Esophagus (tissue), 2 donors: ENCODE results near the gene FBXL19. TPM values are rescaled to one million over a fixed set of nuclear protein-coding genes. Genes with fewer than 3 reads are reported as not detected.

Experiments used
- H3K27ac ChIP-seq, 2 donors: one replicate each; pipeline ENCODE4 v1.5.1; 2013; ENCODE audit warnings: low read depth in 2 of 2, mild to moderate bottlenecking in 2 of 2, inconsistent platforms in 1 of 2, low read length in 1 of 2, moderate library complexity in 1 of 2
- H3K27me3 ChIP-seq, 2 donors: one replicate each; pipeline ENCODE4 v1.6.1; 2013; ENCODE audit warnings: low read length in 2 of 2, control low read depth in 1 of 2, mild to moderate bottlenecking in 1 of 2; ENCODE audit not compliant: insufficient read depth in 2 of 2, control insufficient read depth in 1 of 2
- H3K36me3 ChIP-seq, 2 donors: one replicate each; pipeline ENCODE4 v1.6.1; 2013; ENCODE audit warnings: low read length in 1 of 2; ENCODE audit not compliant: control insufficient read depth in 2 of 2, insufficient read depth in 2 of 2
- H3K4me1 ChIP-seq, 2 donors: one replicate each; pipeline ENCODE4 v1.6.1; 2013; ENCODE audit warnings: low read length in 1 of 2; ENCODE audit not compliant: control insufficient read depth in 2 of 2, insufficient read depth in 2 of 2
- H3K4me3 ChIP-seq, 2 donors: one replicate each; pipeline ENCODE4 v1.5.1; 2013; ENCODE audit warnings: low read length in 2 of 2, mild to moderate bottlenecking in 2 of 2, low read depth in 1 of 2, moderate library complexity in 1 of 2
- H3K9me3 ChIP-seq, 2 donors: one replicate each; pipeline ENCODE4 v1.6.1; 2013; ENCODE audit warnings: mild to moderate bottlenecking in 2 of 2, low read depth in 1 of 2, low read length in 1 of 2, moderate library complexity in 1 of 2; ENCODE audit not compliant: control insufficient read depth in 2 of 2, insufficient read depth in 1 of 2
- WGBS, 2 donors: extraction: QIAGEN DNeasy Blood & Tissue Kit; methylation state at CpG; one replicate each; pipeline ENCODE4 v1.1.7; 2013; 5-methylcytosine and 5-hydroxymethylcytosine counted together
- polyA plus RNA-seq, 2 donors: library from polyadenylated mRNA; stranded (reverse); fragments of 200-250 nt; gene quantifications; one replicate each; pipeline ENCODE4 v1.2.3, GENCODE V29; 2013
- donor health status: healthy with polysubstance abuse.
- donor health status: Bipolar disorder and iron deficiency.

The FBXL19 gene, protein sequence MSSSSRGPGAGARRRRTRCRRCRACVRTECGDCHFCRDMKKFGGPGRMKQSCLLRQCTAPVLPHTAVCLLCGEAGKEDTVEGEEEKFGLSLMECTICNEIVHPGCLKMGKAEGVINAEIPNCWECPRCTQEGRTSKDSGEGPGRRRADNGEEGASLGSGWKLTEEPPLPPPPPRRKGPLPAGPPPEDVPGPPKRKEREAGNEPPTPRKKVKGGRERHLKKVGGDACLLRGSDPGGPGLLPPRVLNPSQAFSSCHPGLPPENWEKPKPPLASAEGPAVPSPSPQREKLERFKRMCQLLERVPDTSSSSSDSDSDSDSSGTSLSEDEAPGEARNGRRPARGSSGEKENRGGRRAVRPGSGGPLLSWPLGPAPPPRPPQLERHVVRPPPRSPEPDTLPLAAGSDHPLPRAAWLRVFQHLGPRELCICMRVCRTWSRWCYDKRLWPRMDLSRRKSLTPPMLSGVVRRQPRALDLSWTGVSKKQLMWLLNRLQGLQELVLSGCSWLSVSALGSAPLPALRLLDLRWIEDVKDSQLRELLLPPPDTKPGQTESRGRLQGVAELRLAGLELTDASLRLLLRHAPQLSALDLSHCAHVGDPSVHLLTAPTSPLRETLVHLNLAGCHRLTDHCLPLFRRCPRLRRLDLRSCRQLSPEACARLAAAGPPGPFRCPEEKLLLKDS
- 10 to 100 TPM; 10.7 to 35.6 TPM for polyA plus RNA-seq

- Histone ChIP-seq H3K27me3 (no peaks in the 10 kb centered on the region), H3K36me3 (peaks cover 0 to 7% of the 10 kb centered on the region in 2 donors)
Measured at GRCh38 chr16:30923554-30924075, at the start of gene FBXL19. Gene FBXL19, plus strand, starts transcription at chr16:30923572. Its CDS starts 2,183 bp downstream, at chr16:30925755.

DNA sequence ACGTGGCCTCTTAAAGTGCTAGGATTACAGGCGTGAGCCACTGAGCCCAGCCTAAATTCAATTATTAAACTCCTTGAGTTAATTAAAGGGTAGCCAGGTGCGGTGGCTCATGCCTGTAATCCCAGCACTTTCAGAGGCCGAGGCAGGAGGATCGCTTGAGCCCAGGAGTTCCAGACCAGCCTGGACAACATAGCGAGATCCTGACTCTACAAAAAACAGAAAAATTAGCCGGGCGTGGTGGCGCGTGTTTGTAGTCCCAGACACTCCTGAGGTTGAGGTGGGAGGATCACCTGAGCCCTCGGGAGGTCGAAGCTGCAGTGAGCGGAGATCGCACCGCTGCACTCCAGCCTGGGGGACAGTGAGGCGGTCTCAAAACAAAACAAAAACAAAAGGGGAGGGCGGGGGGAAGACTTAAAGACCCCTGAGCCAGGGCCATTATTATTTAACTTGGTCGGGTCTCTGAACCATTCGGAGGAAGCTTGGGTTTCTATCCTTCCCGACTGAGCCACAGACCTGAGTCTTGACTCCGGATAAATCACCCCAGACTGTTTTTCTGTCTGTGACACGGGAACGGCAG is 49.0 kb upstream of the FBXL19 start:
- peak overlapping the region; percentile 96 to 97 for H3K27ac ChIP-seq
- 22 to 24% methylated on average over 23 of the region's 23 CpGs for WGBS, 2 donors
- H3K27me3 ChIP-seq = no peaks in the 10 kb centered on the region
- H3K9me3 ChIP-seq = no peaks in the 10 kb centered on the region
- H3K36me3 ChIP-seq = peaks cover 0 to 3% of the 10 kb centered on the region in 2 donors
- H3K4me1 ChIP-seq = peaks cover 7 to 8% of the 10 kb centered on the region in 2 donors
- H3K4me3 ChIP-seq = peak overlapping the region; percentile 74 to 87

More at GRCh38 chr16:30923554-30924075, at the start of gene FBXL19:
- no peaks in the 10 kb centered on the region for H3K9me3 ChIP-seq
- peak within 1 kb of the TSS; percentile 97 to 99 for H3K27ac ChIP-seq
- 1 to 2% methylated on average over 20 to 29 of the region's 31 CpGs for WGBS, 2 donors
- peak within 1 kb of the TSS; percentile 60 to 78 for H3K4me3 ChIP-seq
- H3K4me1 ChIP-seq = peaks cover 2 to 3% of the 10 kb centered on the region in 2 donors

- Histone ChIP-seq H3K4me3 (peak overlapping the region; percentile 74 to 87), H3K4me1 (peaks cover 7 to 8% of the 10 kb centered on the region in 2 donors), H3K9me3 (no peaks in the 10 kb centered on the region), H3K27ac (peak overlapping the region; percentile 96 to 97), H3K36me3 (peaks cover 0 to 3% of the 10 kb centered on the region in 2 donors), H3K27me3 (no peaks in the 10 kb centered on the region)
- 0% methylated on average over 84 to 85 of the region's 85 CpGs for WGBS, 2 donors
Measured at GRCh38 chr16:30874821-30875717, 48.3 kb upstream of the FBXL19 start.

DNA sequence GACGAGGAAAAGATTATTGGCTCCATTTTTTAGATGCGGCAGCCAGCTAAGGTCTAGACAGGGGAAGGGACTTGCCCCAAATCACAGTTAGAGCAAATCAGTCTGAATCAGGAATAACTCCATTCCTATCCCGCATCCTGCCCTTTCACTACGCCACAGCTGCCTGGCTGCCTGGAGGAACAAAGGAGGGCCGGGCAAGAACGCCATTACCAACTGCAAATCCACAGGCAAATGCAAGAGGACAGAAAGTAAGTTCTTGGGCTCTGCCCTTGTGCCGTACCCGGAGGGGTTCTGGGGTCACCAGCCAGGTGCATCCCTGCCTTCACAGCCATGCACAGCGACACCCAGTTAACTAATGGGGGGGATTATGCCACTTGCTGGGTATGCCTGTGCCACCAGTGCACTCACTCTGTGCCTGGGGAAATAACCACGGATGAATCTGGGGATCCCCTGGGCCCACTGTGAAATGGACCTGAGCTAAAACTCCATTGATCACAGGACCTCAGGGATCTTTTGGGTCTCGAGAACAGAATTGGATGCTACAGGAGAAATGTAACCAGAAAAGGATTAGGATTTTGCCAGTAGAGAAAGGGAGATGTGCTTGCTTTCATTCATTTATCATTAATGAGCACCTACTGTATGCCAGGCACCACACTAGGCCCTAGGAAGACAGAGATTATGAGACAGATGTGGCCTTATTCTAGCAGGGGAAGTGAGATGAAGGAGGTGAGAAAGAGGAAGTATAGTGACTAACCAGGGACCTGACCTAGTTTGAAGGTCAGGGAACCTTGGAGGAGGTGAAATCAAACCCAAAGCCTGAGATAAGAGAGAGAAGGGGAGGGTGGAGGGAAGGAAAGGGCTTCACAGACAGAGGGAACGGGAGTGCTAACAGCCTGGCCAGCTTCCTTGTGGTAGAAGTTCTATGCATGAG is 47.2 kb upstream of the FBXL19 start:
- Histone ChIP-seq H3K27me3 (no peaks in the 10 kb centered on the region), H3K36me3 (peaks cover 0 to 3% of the 10 kb centered on the region in 2 donors), H3K9me3 (no peaks in the 10 kb centered on the region), H3K4me1 (peaks cover 7 to 8% of the 10 kb centered on the region in 2 donors), H3K4me3 (peak overlapping the region; percentile 74 to 87), H3K27ac (peak overlapping the region; percentile 96 to 97)
- WGBS, 2 donors = 5 to 7% methylated on average over 12 of the region's 12 CpGs

DNA sequence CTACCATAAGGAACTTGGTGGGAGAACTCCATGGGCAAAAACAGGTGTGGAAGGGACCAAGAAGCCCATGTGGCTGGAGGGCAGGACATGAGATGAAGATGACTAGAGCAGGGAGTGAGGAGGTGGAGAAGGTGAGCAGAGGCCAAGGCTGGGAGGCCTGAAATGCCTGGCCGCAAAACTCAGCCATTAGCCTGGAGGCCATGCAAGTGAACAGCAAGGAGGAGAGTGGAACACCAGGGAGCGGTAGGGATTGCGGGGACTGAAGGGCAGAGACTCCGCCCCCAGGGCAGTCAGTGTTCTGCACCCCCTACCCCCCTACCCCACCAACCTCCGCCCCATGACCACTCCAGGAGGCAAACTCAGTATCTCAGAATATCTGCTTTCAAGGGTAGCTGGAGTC is 46.5 kb upstream of the FBXL19 start:
- peaks cover 0 to 3% of the 10 kb centered on the region in 2 donors for H3K36me3 ChIP-seq
- H3K9me3 ChIP-seq = no peaks in the 10 kb centered on the region
- H3K4me1 ChIP-seq = peaks cover 7 to 8% of the 10 kb centered on the region in 2 donors
- peak overlapping the region in 1 of 2 donors; percentile 74 for H3K4me3 ChIP-seq
- WGBS, 2 donors = 61 to 75% methylated on average over 5 of the region's 5 CpGs
- H3K27ac ChIP-seq = peak overlapping the region; percentile 73 to 97
- no peaks in the 10 kb centered on the region for H3K27me3 ChIP-seq

- peaks cover 3 to 4% of the 10 kb centered on the region in 2 donors for H3K36me3 ChIP-seq
Measured at GRCh38 chr16:30882429-30883310, 40.7 kb upstream of the FBXL19 start.

DNA sequence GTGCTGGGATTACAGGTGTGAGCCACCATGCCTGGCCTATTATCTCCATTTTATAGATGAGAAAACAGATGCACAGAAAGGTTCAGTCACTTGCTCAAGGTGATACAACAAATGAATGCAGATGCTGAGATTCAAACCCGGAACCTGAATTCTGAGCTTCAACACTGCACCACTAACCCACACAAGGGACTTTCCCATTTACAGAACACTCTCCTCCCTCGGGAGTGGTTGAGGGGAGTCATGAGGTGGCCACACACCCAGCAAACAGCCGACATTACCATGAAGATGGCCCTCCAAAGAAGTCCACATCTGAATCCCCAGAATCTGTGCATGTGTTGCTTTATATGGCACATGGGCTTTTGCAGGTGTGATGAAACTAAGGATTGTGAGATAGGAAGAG is 38.6 kb upstream of the FBXL19 start:
- WGBS, 2 donors = 79 to 80% methylated on average over 3 of the region's 3 CpGs
- H3K36me3 ChIP-seq = peaks cover 6 to 11% of the 10 kb centered on the region in 2 donors

More at GRCh38 chr16:30882429-30883310, 40.7 kb upstream of the FBXL19 start:
- no peak overlapping the region for H3K27ac ChIP-seq
- no peak overlapping the region for H3K4me3 ChIP-seq
- H3K4me1 ChIP-seq = no peaks in the 10 kb centered on the region
- 74 to 79% methylated on average over 4 of the region's 4 CpGs for WGBS, 2 donors
- H3K9me3 ChIP-seq = no peaks in the 10 kb centered on the region
- no peaks in the 10 kb centered on the region for H3K27me3 ChIP-seq

More for the DNA sequence above, 38.6 kb upstream of the FBXL19 start:
- H3K27ac ChIP-seq = no peak overlapping the region
- H3K9me3 ChIP-seq = no peaks in the 10 kb centered on the region
- H3K4me1 ChIP-seq = no peaks in the 10 kb centered on the region
- no peaks in the 10 kb centered on the region for H3K27me3 ChIP-seq
- H3K4me3 ChIP-seq = no peak overlapping the region
